GM21526 (cell line): ENCODE results near the gene CRHR2.
"Not testable (repeated sequence)": the region's sequence is repeated elsewhere in the genome, so short reads cannot be mapped to it uniquely, and the experiment has no call there.

Experiments used
- ATAC-seq: cut with Tn5 transposase; IDR thresholded peaks from one replicate; pipeline ENCODE4 v1.9.1; 2021; ENCODE audit warnings: moderate library complexity; ENCODE audit not compliant: unreplicated experiment, low FRiP score

The CRHR2 gene

GRCh38 chr7:30656006-30656957 is 26.0 kb downstream of the CRHR2 start:
- ATAC-seq, result no peak

- no peak for ATAC-seq
Observed at GRCh38 chr7:30655096-30655970, 26.9 kb downstream of the CRHR2 start.

DNA sequence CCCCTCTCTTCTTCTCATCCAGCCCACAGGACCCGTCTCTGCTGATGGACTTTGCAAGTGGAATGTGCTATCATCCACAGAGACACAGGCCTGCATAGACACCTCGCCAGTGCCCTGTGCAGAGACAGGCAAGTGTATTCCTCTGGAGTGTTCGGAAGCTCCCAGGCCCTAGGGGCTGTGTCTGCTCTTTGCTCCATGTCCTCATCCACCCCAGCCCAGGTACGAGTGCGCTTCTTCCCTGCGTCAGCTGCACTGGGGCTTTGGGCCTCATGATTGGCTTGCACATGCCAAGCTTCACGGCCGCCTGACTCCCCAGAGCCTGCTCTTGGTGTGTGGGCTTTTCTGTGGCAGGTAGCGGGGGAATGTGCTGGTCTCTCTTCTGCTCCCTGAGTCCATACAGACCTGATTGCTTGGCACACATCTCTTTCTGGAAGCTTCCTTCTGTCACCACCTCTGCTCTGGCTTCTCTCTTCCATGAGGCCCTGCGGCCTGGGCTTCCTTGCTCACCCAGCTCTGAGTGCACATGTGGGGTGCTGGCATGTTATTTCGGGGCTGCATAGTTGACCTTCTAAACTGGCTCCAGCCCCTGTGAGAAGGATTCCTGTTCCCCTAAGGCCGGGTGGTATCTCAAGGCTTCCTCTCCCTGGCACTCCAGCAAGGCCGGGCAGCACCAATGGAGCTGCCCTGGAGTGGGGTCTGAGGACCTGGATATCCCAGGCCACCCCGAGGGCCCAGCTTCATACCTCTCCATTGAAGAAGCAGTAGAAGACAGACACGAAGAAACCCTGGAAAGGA is 27.8 kb downstream of the CRHR2 start:
- no peak for ATAC-seq

- ATAC-seq, result no peak
Observed at GRCh38 chr7:30652698-30653641, 29.3 kb downstream of the CRHR2 start.

- no peak for ATAC-seq
Observed at GRCh38 chr7:30652132-30652531, 30.1 kb downstream of the CRHR2 start.

DNA sequence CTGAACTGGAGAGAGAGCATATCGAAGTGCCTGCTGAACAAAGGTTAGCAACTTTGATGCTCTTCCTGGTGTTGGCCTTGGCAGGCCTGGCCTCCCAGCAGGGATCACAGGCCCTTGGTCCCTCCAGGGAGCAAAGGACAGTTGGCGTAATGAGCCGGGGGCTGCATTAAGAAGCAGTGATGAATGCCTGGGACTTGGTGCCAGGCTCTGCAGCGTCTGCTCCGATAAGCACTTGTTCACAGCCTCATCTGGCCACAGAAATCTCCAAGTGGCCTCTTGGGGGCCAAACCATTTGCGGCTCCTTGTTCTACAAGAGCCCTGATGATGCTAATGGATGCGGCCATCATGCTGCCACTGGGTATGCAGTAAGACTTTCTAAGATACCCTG is 31.8 kb downstream of the CRHR2 start:
- no peak for ATAC-seq

GRCh38 chr7:30649717-30650420 is 32.4 kb downstream of the CRHR2 start:
- ATAC-seq, result no peak

GRCh38 chr7:30648744-30649540 is 33.3 kb downstream of the CRHR2 start:
- no peak for ATAC-seq

DNA sequence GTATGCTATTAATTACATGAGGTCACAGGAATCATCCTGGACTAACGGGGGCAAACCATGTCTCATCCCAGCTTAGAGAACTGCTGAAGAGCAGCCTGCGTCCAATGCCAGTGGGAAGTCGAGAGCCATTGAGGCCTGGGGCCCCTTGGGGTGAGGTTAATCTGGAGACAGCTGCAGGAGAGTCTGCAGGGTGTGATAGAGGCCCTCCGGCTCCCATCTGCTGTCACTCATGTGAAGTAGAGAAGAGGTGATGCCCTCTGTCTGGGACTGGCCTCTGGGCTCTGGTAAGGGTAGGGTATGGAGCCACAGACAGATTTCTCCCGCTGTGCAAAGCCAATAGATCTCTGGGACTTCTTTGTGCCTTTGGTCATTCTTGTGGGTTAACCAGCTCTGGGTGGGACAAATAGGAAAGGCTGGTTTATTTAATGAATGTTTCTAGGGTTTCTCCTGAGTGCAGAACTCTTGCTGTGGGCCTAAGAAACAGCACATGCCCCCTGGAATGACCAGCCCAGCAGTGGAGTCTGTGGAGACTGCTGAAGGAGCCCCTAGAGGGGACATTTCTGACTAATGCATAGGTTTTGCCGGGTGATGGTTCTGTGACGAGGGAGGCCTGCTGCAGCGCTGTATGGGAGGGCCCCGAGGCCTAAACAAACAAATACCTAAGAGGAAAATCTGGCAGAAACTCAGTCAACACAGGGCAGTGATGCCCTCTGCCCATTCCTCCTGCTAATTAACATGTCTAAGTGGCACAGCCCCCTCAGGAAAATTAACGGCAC is 34.5 kb downstream of the CRHR2 start:
- no peak for ATAC-seq

DNA sequence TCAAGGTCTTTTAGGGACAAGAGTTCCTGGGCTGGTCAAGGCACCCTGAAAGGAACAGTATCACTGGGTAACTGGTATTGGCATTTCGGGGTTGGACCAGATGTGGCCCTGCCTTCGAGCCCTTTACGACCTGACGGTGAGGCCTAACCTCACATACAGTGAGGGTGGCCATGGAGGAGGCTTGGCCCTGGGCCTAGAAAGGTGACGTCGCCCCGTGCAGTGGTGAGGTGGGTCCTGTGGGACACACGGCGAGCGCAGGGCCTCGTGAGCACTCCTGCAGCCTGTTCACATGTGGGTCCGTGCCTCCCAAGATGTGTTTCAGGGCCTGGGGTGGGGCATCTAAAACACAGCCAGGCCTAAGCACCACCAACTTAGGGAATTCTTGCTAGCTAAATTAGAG is 36.1 kb downstream of the CRHR2 start:
- no peak for ATAC-seq

- no peak for ATAC-seq
Observed at GRCh38 chr7:30645661-30646060, 36.6 kb downstream of the CRHR2 start.

- no peak for ATAC-seq
Observed at GRCh38 chr7:30644286-30644955, 37.8 kb downstream of the CRHR2 start.

GRCh38 chr7:30642789-30643188 is 39.5 kb downstream of the CRHR2 start:
- no peak for ATAC-seq

DNA sequence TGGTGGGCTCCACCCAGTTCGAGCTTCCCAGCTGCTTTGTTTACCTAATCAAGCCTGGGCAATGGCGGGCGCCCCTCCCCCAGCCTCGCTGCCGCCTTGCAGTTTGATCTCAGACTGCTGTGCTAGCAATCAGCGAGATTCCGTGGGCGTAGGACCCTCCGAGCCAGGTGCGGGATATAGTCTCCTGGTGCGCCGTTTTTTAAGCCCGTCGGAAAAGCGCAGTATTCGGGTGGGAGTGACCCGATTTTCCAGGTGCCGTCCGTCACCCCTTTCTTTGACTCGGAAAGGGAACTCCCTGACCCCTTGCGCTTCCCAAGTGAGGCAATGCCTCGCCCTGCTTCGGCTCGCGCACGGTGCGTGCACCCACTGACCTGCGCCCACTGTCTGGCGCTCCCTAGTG is 39.9 kb downstream of the CRHR2 start:
- not testable (repeated sequence) for ATAC-seq

GRCh38 chr7:30635798-30636197 is 46.5 kb downstream of the CRHR2 start:
- ATAC-seq, result no peak

GRCh38 chr7:30634634-30635201 is 47.5 kb downstream of the CRHR2 start:
- no peak for ATAC-seq
